Endothelial cell of umbilical vein (primary cell): ENCODE data around the gene POPDC3. TPM values are rescaled to one million over a fixed set of nuclear protein-coding genes. Genes with fewer than 3 reads are reported as not detected.

Source experiments
- BruUV-seq: library from RNA; stranded (reverse); fragments of 400-500 nt; replicated peaks from 2 replicates; lab custom pipeline; 2021; lab: Mats Ljungman, UMichigan
- CTCF ChIA-PET: fragments of 300-600, 350-600 bp; sonication (Branson Sonifier 250); formaldehyde crosslinking; loops from one replicate; lab custom pipeline; 2021; ENCODE audit warnings: antibody characterized with exemption, inconsistent platforms; lab: Charles Lee
- POLR2A ChIA-PET: fragments of 300-600, 350-600 bp; sonication (Branson Sonifier 250); formaldehyde crosslinking; loops from one replicate; lab custom pipeline; 2021; ENCODE audit warnings: antibody characterized with exemption, inconsistent platforms; lab: Charles Lee
- DNase-seq: peaks from one replicate; pipeline ENCODE4 v3.0.0-alpha.2; 2011; ENCODE audit warnings: low read depth, low spot score
- FAIRE-seq: peaks from 2 replicates; lab custom pipeline; 2011; peaks lifted over from hg19 to GRCh38; lab: Jason Lieb, UNC
- H2AFZ ChIP-seq: 2 replicates; pipeline ENCODE4 v1.6.0; 2012; ENCODE audit warnings: low read depth, low read length, control low read depth, inconsistent platforms
- H3K27ac ChIP-seq: 2 replicates; pipeline ENCODE4 v1.5.1; 2011; ENCODE audit warnings: low read depth, mild to moderate bottlenecking, control low read depth, low read length, moderate library complexity; ENCODE audit not compliant: insufficient read depth
- H3K27me3 ChIP-seq, 2 experiments: 2 replicates each; pipeline versions ENCODE4 v1.6.0 to v1.6.1; 2011; ENCODE audit warnings: low read length in 2 of 2, mixed read lengths in 1 of 2; ENCODE audit not compliant: control insufficient read depth in 2 of 2, insufficient read depth in 2 of 2
- H3K36me3 ChIP-seq, 2 experiments: 2 replicates in 1 of 2; 3 replicates in 1 of 2; pipeline ENCODE4 v1.5.1; 2011; ENCODE audit warnings: low read length in 2 of 2, mild to moderate bottlenecking in 1 of 2, moderate library complexity in 1 of 2; ENCODE audit not compliant: control insufficient read depth in 2 of 2, insufficient read depth in 2 of 2; ENCODE audit errors: extremely low read depth in 1 of 2
- H3K4me1 ChIP-seq: 3 replicates; pipeline ENCODE4 v1.5.1; 2011; ENCODE audit warnings: mild to moderate bottlenecking, low read length; ENCODE audit not compliant: control insufficient read depth, insufficient read depth; ENCODE audit errors: extremely low read depth
- H3K4me2 ChIP-seq: 2 replicates; pipeline ENCODE4 v1.6.1; 2011; ENCODE audit warnings: low read length, control low read depth, mixed read lengths; ENCODE audit not compliant: insufficient read depth
- H3K4me3 ChIP-seq, 3 experiments: fragments of 200-600 bp in 1 of 3; sonication (generic), shearing (Covaris generic) in 1 of 3; replicated peaks in 1 of 3; 2 replicates each; pipeline ENCODE4 v1.5.1; 2011 to 2016; ENCODE audit warnings: control low read depth in 3 of 3, low read length in 3 of 3, mild to moderate bottlenecking in 2 of 3, inconsistent platforms in 1 of 3, low read depth in 1 of 3, moderate library complexity in 1 of 3; ENCODE audit not compliant: insufficient read depth in 1 of 3
- H3K79me2 ChIP-seq: 2 replicates; pipeline ENCODE4 v1.6.0; 2012; ENCODE audit warnings: low read length, inconsistent platforms; ENCODE audit not compliant: control insufficient read depth, insufficient read depth
- H3K9ac ChIP-seq: replicated peaks from 2 replicates; pipeline ENCODE3; 2011; ENCODE audit warnings: low read length, control low read depth; ENCODE audit not compliant: insufficient read depth; ENCODE audit errors: extremely low read depth
- H3K9me1 ChIP-seq: replicated peaks from 3 replicates; pipeline ENCODE4 v1.6.0; 2011; ENCODE audit warnings: mild to moderate bottlenecking, low read length; ENCODE audit not compliant: control insufficient read depth, insufficient read depth; ENCODE audit errors: extremely low read depth
- H3K9me3 ChIP-seq: replicated peaks from 2 replicates; pipeline ENCODE4 v1.5.1; 2012; ENCODE audit warnings: low read length, inconsistent platforms; ENCODE audit not compliant: control insufficient read depth, insufficient read depth
- H4K20me1 ChIP-seq: replicated peaks from 2 replicates; pipeline ENCODE3; 2011; ENCODE audit warnings: mild to moderate bottlenecking, low read length; ENCODE audit not compliant: control insufficient read depth, insufficient read depth; ENCODE audit errors: extremely low read depth
- EZH2 ChIP-seq: IDR thresholded peaks from 2 replicates; pipeline ENCODE4 v1.6.1; 2012; ENCODE audit warnings: borderline replicate concordance, low read depth, mild to moderate bottlenecking, moderate library complexity, low read length, inconsistent platforms; ENCODE audit not compliant: severe bottlenecking
- FOS ChIP-seq: IDR thresholded peaks from 2 replicates; pipeline ENCODE4 v1.6.1; 2011; ENCODE audit warnings: mild to moderate bottlenecking, low read length, moderate library complexity, borderline replicate concordance; ENCODE audit not compliant: insufficient read depth
- GATA2 ChIP-seq: IDR thresholded peaks from 2 replicates; pipeline ENCODE4 v1.7.0; 2011; ENCODE audit warnings: low read depth, mild to moderate bottlenecking, moderate library complexity, mixed read lengths, low read length; ENCODE audit not compliant: insufficient read length, insufficient read depth
- JUN ChIP-seq: IDR thresholded peaks from 2 replicates; pipeline ENCODE4 v1.6.1; 2011; ENCODE audit warnings: borderline replicate concordance, low read depth; ENCODE audit not compliant: insufficient read length, insufficient read depth
- MYC ChIP-seq: IDR thresholded peaks from one replicate; pipeline ENCODE4 v1.6.1; 2011; ENCODE audit warnings: mild to moderate bottlenecking, low read depth, low read length
- POLR2A ChIP-seq: IDR thresholded peaks from 2 replicates; pipeline ENCODE4 v1.6.1; 2012; ENCODE audit warnings: low read depth, mild to moderate bottlenecking, control low read depth, low read length
- POLR2AphosphoS5 ChIP-seq: IDR thresholded peaks from 2 replicates; pipeline ENCODE4 v1.6.1; 2012; ENCODE audit warnings: low read depth, mild to moderate bottlenecking, control low read depth, low read length, moderate library complexity; ENCODE audit not compliant: insufficient read depth
- dilution Hi-C: fragments of 300-500 bp; cut with MboI; formaldehyde crosslinking; loops from one replicate; pipeline ENCODE4 v1.15.0; 2019; ENCODE audit warnings: low sequenced_read_pairs; ENCODE audit not compliant: extremely low pct_ligation_motif_present
- intact Hi-C: fragments of 100-400 bp; cut with micrococcal nuclease; formaldehyde crosslinking; loops from one replicate; pipeline ENCODE4 v1.10.0; 2022
- polyA plus RNA-seq, 4 experiments: library from polyadenylated mRNA; depleted of rRNA in 3 of 4; stranded (reverse) in 3 of 4; unstranded in 1 of 4; fragments of >200 nt; gene quantifications; 2 replicates each; pipeline versions ENCODE4 v1.2.1 to v1.2.3, GENCODE V29; 2011 to 2012; ENCODE audit warnings: missing spikeins in 1 of 4
- total RNA-seq: library from RNA; stranded (reverse); gene quantifications from 2 replicates; pipeline ENCODE4 v1.2.3, GENCODE V29; 2021
- TF ChIP-seq, protein P1 (sequence below): IDR thresholded peaks from 2 replicates; pipeline ENCODE4 v1.6.1; 2011; ENCODE audit not compliant: insufficient read depth, insufficient read length
- TF ChIP-seq, protein P2 (sequence below), 2 donors: IDR thresholded peaks; 1 replicate in 1 of 2; 2 replicates in 1 of 2; pipeline ENCODE4 v1.5.1; 2011; ENCODE audit warnings: low read length in 2 of 2, mild to moderate bottlenecking in 2 of 2, moderate library complexity in 2 of 2, control low read depth in 1 of 2, inconsistent platforms in 1 of 2, low read depth in 1 of 2; ENCODE audit not compliant: insufficient read depth in 1 of 2; ENCODE audit errors: extremely low read depth in 1 of 2

POPDC3 gene
- total and polyA plus RNA-seq, 2 donors (not counting 3 experiments of a cell fraction or from before 2014, with no cell fraction given): 1.6 to 1.7 TPM

DNA sequence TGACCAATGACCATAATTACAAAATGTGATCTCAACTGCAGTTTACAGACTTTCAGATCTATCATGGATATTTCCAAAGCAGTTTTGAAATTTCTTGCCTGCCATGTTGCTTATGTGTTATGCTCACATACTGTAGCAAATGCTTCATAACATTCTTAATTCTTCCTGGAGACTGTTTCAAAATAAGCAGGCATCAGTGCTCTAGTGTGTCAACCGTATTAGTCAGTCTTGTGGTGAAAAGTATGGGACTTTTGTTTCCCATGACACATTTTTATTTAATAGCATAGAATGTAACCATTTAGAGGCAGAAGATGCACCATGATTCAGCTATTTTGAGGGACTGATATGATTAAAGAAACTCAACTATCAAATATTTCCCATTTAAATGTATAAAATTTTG is 1.7 kb downstream of the POPDC3 start:
- no peak for DNase-seq
- Histone ChIP-seq H3K4me1 (peaks cover 9% of the 10 kb centered on the region), H2AFZ (no peak overlapping the region), H3K9ac (no peak overlapping the region), H3K4me2 (no peak overlapping the region), H4K20me1 (no peaks in the 10 kb centered on the region), H3K79me2 (no peaks in the 10 kb centered on the region), H3K4me3 (no peak overlapping the region), H3K27ac (no peak overlapping the region), H3K9me3 (no peaks in the 10 kb centered on the region), H3K36me3 (no peaks in the 10 kb centered on the region), H3K27me3 (peaks cover 0 to 2% of the 10 kb centered on the region in 2 experiments), H3K9me1 (no peaks in the 10 kb centered on the region)
- intact Hi-C loops (loop anchor here (2.0 kb wide), 2 partner anchors 41 to 225 kb away; partner anchors contain the start of gene PREP), dilution Hi-C loops (no loop called here)
- ChIA-PET POLR2A (no interaction called here), CTCF (interaction anchor here (1.0 to 1.6 kb wide), 2 partner anchors 32 to 90 kb away, joined by 3 read pairs; no protein-coding TSS in a partner anchor)
- TF ChIP-seq JUN (no peak), EZH2 (no peak), POLR2AphosphoS5 (no peak), GATA2 (no peak), POLR2A (no peak), FOS (no peak), MYC (no peak)
- TF ChIP-seq, protein P1, sequence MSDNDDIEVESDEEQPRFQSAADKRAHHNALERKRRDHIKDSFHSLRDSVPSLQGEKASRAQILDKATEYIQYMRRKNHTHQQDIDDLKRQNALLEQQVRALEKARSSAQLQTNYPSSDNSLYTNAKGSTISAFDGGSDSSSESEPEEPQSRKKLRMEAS: no peak
- TF ChIP-seq, protein P2, sequence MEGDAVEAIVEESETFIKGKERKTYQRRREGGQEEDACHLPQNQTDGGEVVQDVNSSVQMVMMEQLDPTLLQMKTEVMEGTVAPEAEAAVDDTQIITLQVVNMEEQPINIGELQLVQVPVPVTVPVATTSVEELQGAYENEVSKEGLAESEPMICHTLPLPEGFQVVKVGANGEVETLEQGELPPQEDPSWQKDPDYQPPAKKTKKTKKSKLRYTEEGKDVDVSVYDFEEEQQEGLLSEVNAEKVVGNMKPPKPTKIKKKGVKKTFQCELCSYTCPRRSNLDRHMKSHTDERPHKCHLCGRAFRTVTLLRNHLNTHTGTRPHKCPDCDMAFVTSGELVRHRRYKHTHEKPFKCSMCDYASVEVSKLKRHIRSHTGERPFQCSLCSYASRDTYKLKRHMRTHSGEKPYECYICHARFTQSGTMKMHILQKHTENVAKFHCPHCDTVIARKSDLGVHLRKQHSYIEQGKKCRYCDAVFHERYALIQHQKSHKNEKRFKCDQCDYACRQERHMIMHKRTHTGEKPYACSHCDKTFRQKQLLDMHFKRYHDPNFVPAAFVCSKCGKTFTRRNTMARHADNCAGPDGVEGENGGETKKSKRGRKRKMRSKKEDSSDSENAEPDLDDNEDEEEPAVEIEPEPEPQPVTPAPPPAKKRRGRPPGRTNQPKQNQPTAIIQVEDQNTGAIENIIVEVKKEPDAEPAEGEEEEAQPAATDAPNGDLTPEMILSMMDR (IDR thresholded peaks at IDR 0.05; ENCODE audit: extremely low read depth in 1 of 2, insufficient read depth in 1 of 2, low read depth in 1 of 2, low read length in 2 of 2): no peak
- no TSS peak for BruUV-seq
- FAIRE-seq: no peak
